ENCODE results near the gene FOSL1.

FOSL1 gene

DNA sequence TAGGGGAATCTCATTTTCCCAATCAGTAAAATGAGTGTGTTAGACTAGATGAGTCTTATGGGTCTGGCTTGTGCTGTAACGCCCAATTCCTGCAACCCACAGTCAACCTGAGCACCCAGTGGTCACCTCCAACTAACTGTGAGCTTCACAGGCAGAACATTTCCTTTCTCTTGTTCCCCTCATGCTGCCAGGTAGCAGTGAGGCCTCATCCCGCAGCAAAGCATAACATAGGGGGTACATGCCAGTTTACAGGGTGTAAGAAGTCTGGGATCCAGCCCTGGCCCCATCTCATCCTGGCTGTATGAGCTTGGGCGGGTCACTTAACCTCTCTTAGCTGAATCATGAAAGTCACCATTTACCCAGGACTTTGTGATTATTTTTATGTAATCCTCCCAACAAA, 31.3 kb downstream of the FOSL1 start:
- no peak overlapping the region for H3K4me3 ChIP-seq (ENCODE audit: low read length)
- H3K27ac ChIP-seq (ENCODE audit: low read depth, low read length), result no peak overlapping the region
- peaks cover 8% of the 10 kb centered on the region for H3K4me1 ChIP-seq (ENCODE audit: control insufficient read depth, insufficient read depth, low read length)
- H3K36me3 ChIP-seq (ENCODE audit: control insufficient read depth, insufficient read depth, low read length), result peaks cover 18% of the 10 kb centered on the region
- H3K27me3 ChIP-seq (ENCODE audit: control insufficient read depth, insufficient read depth, low read length), result no peaks in the 10 kb centered on the region
- H3K9ac ChIP-seq (ENCODE audit: low read length), result no peak overlapping the region

DNA sequence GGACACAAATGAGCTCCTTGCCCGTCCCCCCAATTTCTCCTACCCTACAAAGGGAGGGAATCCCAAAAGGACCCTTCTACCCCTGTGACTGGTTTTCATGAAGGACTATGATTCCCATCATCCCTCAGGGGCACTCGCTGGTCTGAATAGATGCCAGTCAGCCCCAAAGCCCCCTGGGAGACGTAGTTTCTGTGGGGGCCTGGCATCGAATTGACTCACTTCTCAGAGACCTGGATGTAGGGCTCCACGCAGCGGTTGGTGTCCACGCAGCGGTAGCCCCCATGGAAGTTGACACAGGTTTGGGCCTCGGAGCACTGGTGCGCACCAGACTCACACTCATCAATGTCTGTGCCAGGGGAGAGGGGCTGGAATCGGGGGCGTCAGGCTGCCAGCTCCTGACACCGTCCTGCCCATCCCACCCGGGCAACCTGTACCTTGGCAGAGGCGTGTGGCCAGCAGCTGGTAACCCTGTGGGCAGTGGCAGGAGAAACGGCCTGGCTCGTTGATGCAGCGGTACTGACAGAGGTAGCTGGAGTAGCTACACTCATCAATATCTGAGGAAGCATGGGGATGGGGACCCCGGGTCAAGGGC, 32.0 kb downstream of the FOSL1 start:
- Histone ChIP-seq H3K27me3 (ENCODE audit: control insufficient read depth, insufficient read depth, low read length) (no peaks in the 10 kb centered on the region), H3K36me3 (ENCODE audit: control insufficient read depth, insufficient read depth, low read length) (peaks cover 23% of the 10 kb centered on the region), H3K27ac (ENCODE audit: low read depth, low read length) (peak overlapping the region; percentile 9), H3K4me3 (ENCODE audit: low read length) (no peak overlapping the region), H3K4me1 (ENCODE audit: control insufficient read depth, insufficient read depth, low read length) (peaks cover 8% of the 10 kb centered on the region), H3K9ac (ENCODE audit: low read length) (no peak overlapping the region)

DNA sequence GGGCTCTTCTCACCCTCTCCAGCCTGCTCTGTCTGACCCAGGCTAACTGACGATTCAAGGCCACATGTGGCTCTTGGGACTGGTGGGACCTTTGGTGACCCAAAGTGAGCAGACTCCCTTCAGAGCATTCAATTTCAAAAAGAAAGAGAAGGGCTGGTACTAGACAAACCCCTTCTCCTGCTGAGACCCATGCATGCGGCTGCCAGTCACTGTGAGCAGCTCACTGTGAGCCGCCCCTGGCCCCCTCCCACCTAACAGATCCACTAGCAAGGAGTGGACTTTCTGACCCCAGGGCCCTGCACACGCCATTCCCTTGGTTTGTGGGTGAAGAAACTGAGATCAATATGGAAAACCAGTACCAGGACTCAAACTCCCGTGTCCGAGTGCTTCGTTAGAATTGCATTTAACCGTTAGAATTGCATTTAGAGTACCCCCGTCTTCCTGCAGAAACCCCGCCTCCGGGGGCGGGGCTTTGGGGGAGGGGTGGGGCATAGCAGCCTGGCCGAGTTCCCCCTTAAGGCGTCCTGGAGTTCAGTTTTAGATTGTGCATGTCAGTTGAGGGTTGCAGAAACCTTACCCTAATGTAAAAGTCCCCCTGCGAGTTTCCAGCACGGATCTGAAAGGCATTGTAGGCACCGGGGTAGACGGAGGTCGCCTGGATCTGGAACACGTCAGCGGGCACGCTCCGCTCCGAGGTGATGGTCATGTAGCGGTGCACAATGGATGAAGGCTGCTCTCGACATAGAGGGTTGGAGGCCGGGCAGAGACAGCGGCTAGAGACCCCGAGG, 32.7 kb downstream of the FOSL1 start:
- Histone ChIP-seq H3K27me3 (ENCODE audit: control insufficient read depth, insufficient read depth, low read length) (no peaks in the 10 kb centered on the region), H3K36me3 (ENCODE audit: control insufficient read depth, insufficient read depth, low read length) (peaks cover 25% of the 10 kb centered on the region), H3K27ac (ENCODE audit: low read depth, low read length) (peak overlapping the region; percentile 2), H3K4me1 (ENCODE audit: control insufficient read depth, insufficient read depth, low read length) (peaks cover 8% of the 10 kb centered on the region), H3K4me3 (ENCODE audit: low read length) (no peak overlapping the region), H3K9ac (ENCODE audit: low read length) (no peak overlapping the region)

DNA sequence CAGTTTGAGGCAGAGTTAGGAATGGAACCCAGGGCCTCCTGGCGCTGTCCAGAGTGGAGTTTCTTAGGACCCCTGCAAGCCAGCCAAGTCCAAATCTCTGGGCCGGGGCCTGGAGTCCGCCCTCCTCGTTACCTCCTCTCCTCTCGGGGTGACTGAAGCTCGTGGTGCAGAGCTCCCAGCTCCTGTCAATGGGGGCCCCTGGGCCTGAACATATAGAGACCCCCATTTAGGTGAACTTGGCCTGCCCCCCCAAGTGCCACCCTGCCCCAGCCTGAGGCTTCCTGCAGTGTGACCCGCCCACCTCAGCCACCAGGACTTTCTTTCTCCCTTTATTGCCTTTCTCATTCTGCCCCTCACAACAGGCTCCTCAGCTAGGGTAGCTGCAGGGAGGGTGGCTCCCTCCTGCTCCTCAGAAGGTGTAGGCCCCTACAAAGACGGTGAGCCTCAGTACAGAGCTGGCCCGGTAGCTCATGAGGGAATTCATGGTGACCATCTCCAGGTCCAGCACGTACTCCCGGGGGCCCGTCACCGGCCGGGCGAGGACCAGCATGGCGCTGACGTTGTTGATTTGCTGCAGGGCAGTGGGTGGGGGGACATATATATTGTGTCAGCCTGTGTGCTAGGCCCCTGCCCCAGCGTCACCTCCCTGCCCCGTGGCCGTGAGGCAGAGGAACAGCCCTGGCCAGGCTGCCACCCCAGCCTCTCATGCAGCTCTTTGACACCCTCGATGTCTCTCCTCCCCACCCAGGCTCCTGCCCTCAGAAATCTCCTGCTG, 33.5 kb downstream of the FOSL1 start:
- Histone ChIP-seq H3K4me3 (ENCODE audit: low read length) (no peak overlapping the region), H3K27ac (ENCODE audit: low read depth, low read length) (no peak overlapping the region), H3K27me3 (ENCODE audit: control insufficient read depth, insufficient read depth, low read length) (no peaks in the 10 kb centered on the region), H3K36me3 (ENCODE audit: control insufficient read depth, insufficient read depth, low read length) (peaks cover 29% of the 10 kb centered on the region), H3K4me1 (ENCODE audit: control insufficient read depth, insufficient read depth, low read length) (peaks cover 7% of the 10 kb centered on the region), H3K9ac (ENCODE audit: low read length) (no peak overlapping the region)

DNA sequence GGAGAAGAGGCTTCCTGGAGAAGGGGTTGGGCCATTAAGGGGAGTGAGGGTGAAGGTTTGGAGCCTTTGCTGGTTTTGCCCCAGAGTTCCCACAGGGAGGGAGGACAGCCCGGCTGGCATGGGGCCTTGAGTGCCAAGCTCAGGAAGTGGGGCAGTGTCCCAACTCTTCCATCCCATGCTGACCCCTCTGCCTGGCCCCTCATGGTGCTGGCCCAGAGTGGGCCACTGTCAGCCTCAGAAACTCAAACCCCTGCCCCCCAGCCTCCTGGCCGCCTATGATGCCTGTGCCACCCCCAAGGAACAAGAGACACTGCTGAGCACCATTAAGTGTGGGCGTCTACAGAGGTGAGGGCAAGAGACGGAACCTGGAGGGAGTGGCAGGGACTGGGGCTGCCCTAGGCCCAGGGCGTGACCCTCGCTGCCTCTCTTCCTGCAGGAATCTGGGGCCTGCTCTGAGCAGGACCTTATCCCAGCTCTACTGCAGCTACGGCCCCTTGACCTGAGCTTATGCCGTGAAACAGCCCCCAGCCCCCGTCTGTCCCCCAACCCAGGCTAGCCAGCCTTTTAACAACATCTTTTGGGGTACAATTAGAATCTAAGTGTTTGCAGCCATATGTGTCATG, 34.5 kb downstream of the FOSL1 start:
- Histone ChIP-seq H3K36me3 (ENCODE audit: control insufficient read depth, insufficient read depth, low read length) (peaks cover 29% of the 10 kb centered on the region), H3K9ac (ENCODE audit: low read length) (no peak overlapping the region), H3K27me3 (ENCODE audit: control insufficient read depth, insufficient read depth, low read length) (no peaks in the 10 kb centered on the region), H3K4me1 (ENCODE audit: control insufficient read depth, insufficient read depth, low read length) (peaks cover 9% of the 10 kb centered on the region), H3K27ac (ENCODE audit: low read depth, low read length) (no peak overlapping the region), H3K4me3 (ENCODE audit: low read length) (no peak overlapping the region)

DNA sequence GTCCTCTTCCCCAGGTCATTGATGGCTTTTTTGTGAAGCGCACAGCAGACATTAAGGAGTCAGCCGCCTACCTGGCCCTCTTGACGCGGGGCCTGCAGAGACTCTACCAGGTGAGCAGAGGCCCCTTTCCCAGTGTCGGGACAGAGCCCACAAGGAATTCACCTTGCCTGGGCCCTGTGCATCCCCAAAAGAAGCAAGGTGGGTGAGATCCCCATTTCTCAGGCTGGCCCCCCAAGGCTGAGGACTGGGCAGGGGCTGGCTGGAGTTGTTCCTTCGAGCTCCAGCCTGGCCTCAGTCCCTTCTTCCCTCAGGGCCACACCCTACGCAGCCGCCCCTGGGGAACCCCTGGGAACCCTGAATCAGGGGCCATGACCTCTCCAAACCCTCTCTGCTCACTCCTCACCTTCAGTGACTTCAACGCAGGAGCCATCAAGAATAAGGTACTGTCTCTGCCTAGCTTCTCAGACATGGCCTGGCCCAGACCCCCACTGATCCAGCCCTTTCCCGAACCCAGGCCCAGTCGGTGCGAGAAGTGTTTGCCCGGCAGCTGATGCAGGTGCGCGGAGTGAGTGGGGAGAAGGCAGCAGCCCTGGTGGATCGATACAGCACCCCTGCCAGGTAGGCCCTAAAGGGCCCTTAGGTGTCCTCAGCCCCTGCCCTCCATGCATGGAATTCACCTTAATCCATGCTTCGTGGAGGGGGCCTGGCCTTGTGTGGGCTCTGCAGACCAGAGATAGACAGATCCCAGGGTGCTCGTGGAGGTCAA, 35.3 kb downstream of the FOSL1 start:
- no peak overlapping the region for H3K4me3 ChIP-seq (ENCODE audit: low read length)
- no peaks in the 10 kb centered on the region for H3K27me3 ChIP-seq (ENCODE audit: control insufficient read depth, insufficient read depth, low read length)
- peaks cover 11% of the 10 kb centered on the region for H3K4me1 ChIP-seq (ENCODE audit: control insufficient read depth, insufficient read depth, low read length)
- peaks cover 29% of the 10 kb centered on the region for H3K36me3 ChIP-seq (ENCODE audit: control insufficient read depth, insufficient read depth, low read length)
- H3K27ac ChIP-seq (ENCODE audit: low read depth, low read length), result no peak overlapping the region
- H3K9ac ChIP-seq (ENCODE audit: low read length), result no peak overlapping the region

DNA sequence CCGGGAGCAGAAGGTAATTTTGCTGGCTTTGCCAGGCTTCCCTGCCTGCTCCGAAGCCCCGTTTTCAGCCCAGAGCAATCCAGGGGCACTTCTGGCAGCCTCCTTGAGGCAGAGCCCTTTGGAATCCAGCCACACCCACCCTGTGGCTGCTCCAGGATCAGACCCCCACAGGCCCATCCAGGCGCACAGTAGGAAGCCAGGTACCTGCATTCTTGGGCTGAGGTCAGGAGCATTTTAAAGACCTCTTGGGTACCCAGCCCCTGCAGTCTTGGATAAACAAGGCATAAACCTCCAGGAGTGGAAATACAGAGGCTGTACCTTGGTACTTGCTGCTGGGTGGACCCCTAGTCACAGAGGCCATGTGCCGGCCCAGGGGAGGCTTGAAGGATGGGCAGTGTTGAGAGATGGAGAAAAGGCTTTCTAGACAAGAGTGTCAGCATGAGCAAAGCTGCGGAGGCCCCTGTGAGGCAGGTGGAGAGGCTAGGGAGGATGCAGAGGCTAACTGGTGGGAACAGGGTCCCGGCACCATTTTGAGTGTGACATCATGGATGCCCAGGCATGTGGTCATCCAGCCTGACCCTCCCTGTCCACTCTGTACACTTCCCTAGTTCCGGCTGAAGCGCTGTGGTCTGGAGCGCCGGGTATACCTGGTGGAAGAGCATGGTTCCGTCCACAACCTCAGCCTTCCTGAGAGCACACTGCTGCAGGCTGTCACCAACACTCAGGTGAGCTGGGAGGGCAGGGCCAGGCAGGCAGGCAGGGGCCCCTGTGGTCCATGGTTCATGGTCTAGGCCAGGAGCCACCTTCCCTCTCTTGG, 36.1 kb downstream of the FOSL1 start:
- Histone ChIP-seq H3K27ac (ENCODE audit: low read depth, low read length) (no peak overlapping the region), H3K4me3 (ENCODE audit: low read length) (no peak overlapping the region), H3K9ac (ENCODE audit: low read length) (no peak overlapping the region), H3K36me3 (ENCODE audit: control insufficient read depth, insufficient read depth, low read length) (peaks cover 24% of the 10 kb centered on the region), H3K27me3 (ENCODE audit: control insufficient read depth, insufficient read depth, low read length) (no peaks in the 10 kb centered on the region), H3K4me1 (ENCODE audit: control insufficient read depth, insufficient read depth, low read length) (peaks cover 15% of the 10 kb centered on the region)

DNA sequence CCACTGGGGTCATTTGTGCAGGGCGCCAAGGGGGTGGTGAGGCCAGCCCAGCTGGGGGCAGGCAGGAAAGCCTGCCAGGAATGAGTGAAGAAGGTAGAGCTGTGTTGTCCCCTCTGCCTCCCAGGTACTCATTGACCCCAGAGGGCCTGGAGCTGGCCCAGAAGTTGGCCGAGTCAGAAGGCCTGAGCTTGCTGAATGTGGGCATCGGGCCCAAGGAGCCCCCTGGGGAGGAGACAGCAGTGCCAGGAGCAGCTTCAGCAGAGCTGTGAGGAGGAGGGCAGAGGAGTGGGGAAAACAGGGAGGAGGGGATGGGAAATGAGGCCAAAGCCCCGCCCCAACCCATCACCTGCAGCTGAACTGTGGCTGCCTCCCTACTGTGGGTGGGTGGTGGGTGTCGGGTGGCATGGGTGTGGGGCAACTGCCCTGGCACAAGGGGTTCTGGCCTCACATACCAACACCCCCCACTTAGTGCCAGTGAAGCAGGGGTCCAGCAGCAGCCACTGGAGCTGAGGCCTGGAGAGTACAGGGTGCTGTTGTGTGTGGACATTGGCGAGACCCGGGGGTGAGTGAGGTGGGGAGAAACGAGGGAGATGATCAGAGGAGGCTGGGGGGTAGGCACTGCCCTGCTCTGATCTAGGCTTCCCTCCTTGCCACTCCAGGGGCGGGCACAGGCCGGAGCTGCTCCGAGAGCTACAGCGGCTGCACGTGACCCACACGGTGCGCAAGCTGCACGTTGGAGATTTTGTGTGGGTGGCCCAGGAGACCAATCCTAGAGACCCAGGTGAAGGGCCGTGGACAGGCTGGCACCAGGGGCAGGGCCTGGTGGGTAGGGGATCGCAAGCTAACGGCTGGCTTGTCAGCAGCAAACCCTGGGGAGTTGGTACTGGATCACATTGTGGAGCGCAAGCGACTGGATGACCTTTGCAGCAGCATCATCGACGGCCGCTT, 37.0 kb downstream of the FOSL1 start:
- H3K27ac ChIP-seq (ENCODE audit: low read depth, low read length), result no peak overlapping the region

DNA sequence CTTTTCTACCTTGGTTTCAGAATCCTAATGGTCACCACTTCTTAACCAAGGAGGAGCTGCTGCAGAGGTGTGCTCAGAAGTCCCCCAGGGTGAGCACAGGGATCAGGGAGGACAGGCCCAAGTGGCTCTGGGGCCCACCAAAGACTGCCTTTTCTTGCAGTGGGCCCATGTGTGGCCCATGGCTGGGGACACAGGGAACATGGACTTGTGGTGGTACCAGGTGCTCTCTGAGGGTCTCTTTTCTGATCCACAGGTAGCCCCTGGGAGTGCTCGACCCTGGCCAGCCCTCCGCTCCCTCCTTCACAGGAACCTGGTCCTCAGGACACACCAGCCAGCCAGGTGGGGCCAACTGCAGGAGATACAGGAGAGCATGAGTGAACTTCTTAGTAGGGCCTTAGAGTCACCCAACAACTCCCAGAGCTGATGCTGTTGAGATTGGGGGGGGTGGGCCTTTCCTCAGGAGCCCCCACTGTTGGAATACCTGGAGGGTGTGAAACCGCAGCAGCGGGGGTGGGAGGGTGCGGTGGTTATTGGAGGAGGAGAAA, 37.9 kb downstream of the FOSL1 start:
- Histone ChIP-seq H3K27me3 (ENCODE audit: control insufficient read depth, insufficient read depth, low read length) (no peaks in the 10 kb centered on the region), H3K9ac (ENCODE audit: low read length) (no peak overlapping the region), H3K27ac (ENCODE audit: low read depth, low read length) (peak overlapping the region; percentile 18), H3K36me3 (ENCODE audit: control insufficient read depth, insufficient read depth, low read length) (peaks cover 24% of the 10 kb centered on the region), H3K4me1 (ENCODE audit: control insufficient read depth, insufficient read depth, low read length) (peaks cover 20% of the 10 kb centered on the region), H3K4me3 (ENCODE audit: low read length) (no peak overlapping the region)

More for the DNA sequence above, 37.0 kb downstream of the FOSL1 start:
- no peaks in the 10 kb centered on the region for H3K27me3 ChIP-seq (ENCODE audit: control insufficient read depth, insufficient read depth, low read length)
- peaks cover 24% of the 10 kb centered on the region for H3K36me3 ChIP-seq (ENCODE audit: control insufficient read depth, insufficient read depth, low read length)
- peaks cover 20% of the 10 kb centered on the region for H3K4me1 ChIP-seq (ENCODE audit: control insufficient read depth, insufficient read depth, low read length)
- H3K4me3 ChIP-seq (ENCODE audit: low read length), result no peak overlapping the region
- no peak overlapping the region for H3K9ac ChIP-seq (ENCODE audit: low read length)

DNA sequence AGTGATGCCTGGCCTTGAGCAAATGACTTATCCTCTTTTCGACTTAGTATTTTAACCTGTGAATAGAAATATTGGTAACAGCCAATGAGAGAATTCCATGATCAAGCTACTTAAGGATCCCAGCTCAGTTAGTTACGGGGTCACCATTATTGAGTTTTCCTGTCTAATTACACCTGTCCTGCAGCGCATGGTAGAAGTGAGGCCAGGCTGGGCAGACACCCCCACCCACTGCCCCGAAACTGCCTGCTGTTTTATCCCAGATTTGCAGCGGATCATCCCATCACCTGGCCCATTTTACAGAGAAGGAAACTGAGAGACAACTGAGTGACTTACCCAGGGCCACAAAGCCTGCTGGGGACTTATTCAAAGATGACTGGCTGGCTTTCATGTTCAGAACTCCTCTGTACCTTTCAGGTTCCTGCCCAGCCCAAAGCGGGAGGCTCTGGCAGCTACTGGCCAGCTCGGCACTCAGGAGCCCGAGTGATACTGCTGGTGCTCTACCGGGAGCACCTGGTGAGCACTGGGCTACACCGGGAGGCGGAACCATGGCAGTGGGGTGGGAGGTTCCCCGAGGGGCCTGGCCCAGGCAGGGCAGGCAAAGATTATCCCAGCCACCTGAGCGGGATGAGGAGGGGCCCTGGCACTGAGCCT, 38.5 kb downstream of the FOSL1 start:
- peak overlapping the region; percentile 96 for H3K4me3 ChIP-seq (ENCODE audit: low read length)
- peak overlapping the region; percentile 99 for H3K27ac ChIP-seq (ENCODE audit: low read depth, low read length)
- H3K36me3 ChIP-seq (ENCODE audit: control insufficient read depth, insufficient read depth, low read length), result peaks cover 24% of the 10 kb centered on the region
- H3K9ac ChIP-seq (ENCODE audit: low read length), result no peak overlapping the region
- H3K4me1 ChIP-seq (ENCODE audit: control insufficient read depth, insufficient read depth, low read length), result peaks cover 20% of the 10 kb centered on the region
- no peaks in the 10 kb centered on the region for H3K27me3 ChIP-seq (ENCODE audit: control insufficient read depth, insufficient read depth, low read length)

All from rectal smooth muscle tissue (tissue), 1 donor.